Measurements from ENCODE around the gene TWIST2.

The TWIST2 gene

GRCh38 chr2:238941262-238941792 lies 93.4 kb downstream of the TWIST2 start:
- DNase-seq (ENCODE audit: low read depth) = no peak

GRCh38 chr2:238942080-238942725 lies 94.3 kb downstream of the TWIST2 start:
- DNase-seq (ENCODE audit: low read depth) = no peak

GRCh38 chr2:238942726-238943300 lies 94.9 kb downstream of the TWIST2 start:
- no peak for DNase-seq (ENCODE audit: low read depth)

- DNase-seq (ENCODE audit: low read depth) = no peak
Observed at GRCh38 chr2:238943338-238944067, 95.6 kb downstream of the TWIST2 start.

- peak; percentile 49 for DNase-seq (ENCODE audit: low read depth)
Observed at GRCh38 chr2:238945433-238946150, 97.7 kb downstream of the TWIST2 start.

GRCh38 chr2:238946318-238947242 lies 98.7 kb downstream of the TWIST2 start:
- DNase-seq (ENCODE audit: low read depth) = no peak

- DNase-seq (ENCODE audit: low read depth) = no peak
Observed at GRCh38 chr2:238947243-238947760, 99.4 kb downstream of the TWIST2 start.

GRCh38 chr2:238947920-238948710 lies 100.2 kb downstream of the TWIST2 start:
- DNase-seq (ENCODE audit: low read depth) = peak; percentile 74

- DNase-seq (ENCODE audit: low read depth) = no peak
Observed at GRCh38 chr2:238948765-238949641, 101.1 kb downstream of the TWIST2 start.

GRCh38 chr2:238949710-238950345 lies 101.9 kb downstream of the TWIST2 start:
- DNase-seq (ENCODE audit: low read depth) = no peak

- DNase-seq (ENCODE audit: low read depth) = no peak
Observed at GRCh38 chr2:238950551-238950950, 102.7 kb downstream of the TWIST2 start.

- DNase-seq (ENCODE audit: low read depth) = no peak
Observed at GRCh38 chr2:238952261-238952919, 104.5 kb downstream of the TWIST2 start.

GRCh38 chr2:238954841-238955591 lies 107.1 kb downstream of the TWIST2 start:
- no peak for DNase-seq (ENCODE audit: low read depth)

GRCh38 chr2:238955648-238956531 lies 108.0 kb downstream of the TWIST2 start:
- DNase-seq (ENCODE audit: low read depth) = no peak

GRCh38 chr2:238956676-238957075 lies 108.8 kb downstream of the TWIST2 start:
- DNase-seq (ENCODE audit: low read depth) = no peak
